Right renal pelvis (tissue), 4 donors: ENCODE measurements around the gene DCST1. TPM values are rescaled to one million over a fixed set of nuclear protein-coding genes. Genes with fewer than 3 reads are reported as not detected.

ENCODE experiments used
- DNase-seq, 4 donors: peaks; one replicate each; pipeline ENCODE4 v3.0.0-alpha.2; 2013; ENCODE audit warnings: low read depth in 4 of 4, low spot score in 3 of 4, missing footprints in 1 of 4
- polyA plus RNA-seq, 4 donors: library from polyadenylated mRNA; unstranded; fragments of 120-200 nt; gene quantifications; one replicate each; pipeline ENCODE4 v1.2.1, GENCODE V29; 2013; ENCODE audit not compliant: insufficient read length in 4 of 4

Gene DCST1
- polyA plus RNA-seq, 4 donors = 0.19 to 0.31 (median 0.28) TPM

GRCh38 chr1:155070158-155070621 is 36.6 kb downstream of the DCST1 start:
- DNase-seq = no peak

DNA sequence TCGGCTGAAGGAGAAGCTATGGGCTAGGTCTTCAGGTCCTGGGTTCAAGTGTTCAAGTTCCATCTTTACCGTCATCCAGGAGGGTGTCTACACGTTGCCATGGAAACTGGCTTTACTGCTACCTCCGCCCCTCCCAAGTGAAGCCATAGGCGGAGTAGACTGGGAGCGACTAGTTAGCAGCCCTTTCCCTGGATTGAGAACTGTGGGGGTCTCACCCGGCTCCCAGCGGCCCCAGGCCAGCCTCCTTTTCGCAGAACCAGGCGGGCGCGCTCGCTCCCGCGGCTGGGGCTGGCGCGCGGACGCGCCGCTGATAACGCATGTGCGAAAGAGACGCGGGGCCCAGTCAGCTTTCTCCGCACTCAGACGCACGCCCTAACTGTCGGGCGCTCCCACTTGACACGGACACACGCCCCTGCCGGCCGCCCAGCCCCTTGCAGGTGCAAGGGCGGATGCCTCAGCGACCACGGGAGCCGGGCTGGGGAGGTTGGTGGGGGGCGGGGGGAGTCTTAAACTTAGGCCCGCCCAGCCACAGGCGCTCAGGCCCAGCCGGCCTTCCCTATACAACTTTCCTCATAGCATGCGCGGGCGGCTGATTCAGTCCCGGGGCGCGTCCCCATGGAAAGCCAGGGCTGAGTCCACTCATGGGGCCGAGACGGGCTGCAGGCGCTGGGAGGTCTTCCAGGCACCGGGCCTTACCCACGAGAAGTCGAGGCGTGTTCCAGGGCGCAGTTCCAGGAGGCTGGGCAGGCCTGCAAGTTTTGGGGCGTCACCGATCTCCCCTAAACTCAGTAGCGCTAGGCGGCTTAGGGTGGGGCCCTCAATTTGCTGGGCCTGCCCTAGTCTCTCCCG is 37.3 kb downstream of the DCST1 start:
- no peak for DNase-seq

- DNase-seq = no peak
Observed at GRCh38 chr1:155071701-155072100, 38.1 kb downstream of the DCST1 start.

DNA sequence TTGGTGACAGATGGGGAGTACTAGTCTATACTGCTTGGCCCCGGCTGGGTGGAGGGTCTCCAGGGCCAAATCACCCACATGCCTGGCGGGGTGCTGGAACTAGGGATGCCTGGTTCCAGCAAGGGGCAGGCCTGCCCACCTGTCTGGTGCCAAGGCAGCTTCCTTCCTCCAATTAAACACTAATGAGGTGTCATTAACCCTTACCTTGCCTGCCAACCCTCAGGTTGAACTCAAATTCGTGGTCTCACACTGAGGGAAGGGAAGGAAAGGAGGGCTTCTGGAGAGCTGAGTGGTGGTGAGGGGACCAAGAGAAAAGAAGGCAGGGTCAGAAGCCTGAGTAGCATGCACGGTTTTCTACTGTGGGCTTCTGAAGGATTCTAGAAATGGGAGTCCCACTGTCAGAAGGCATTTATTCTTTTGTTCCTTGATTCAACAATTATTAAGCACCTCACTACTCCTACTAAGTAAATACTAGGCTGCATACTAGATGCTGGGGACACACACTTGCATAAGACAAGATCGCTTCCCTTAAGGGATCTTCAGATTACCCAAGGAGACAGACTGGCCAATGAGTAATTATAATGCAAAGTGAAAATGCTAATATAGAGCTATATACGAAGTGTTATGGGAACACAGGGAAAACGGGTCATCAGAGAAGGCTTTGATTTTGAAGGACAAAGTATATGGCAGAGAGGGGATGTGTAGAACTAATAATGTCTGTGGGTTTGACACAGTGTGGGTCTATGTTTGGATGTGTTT is 39.1 kb downstream of the DCST1 start:
- DNase-seq = no peak

DNA sequence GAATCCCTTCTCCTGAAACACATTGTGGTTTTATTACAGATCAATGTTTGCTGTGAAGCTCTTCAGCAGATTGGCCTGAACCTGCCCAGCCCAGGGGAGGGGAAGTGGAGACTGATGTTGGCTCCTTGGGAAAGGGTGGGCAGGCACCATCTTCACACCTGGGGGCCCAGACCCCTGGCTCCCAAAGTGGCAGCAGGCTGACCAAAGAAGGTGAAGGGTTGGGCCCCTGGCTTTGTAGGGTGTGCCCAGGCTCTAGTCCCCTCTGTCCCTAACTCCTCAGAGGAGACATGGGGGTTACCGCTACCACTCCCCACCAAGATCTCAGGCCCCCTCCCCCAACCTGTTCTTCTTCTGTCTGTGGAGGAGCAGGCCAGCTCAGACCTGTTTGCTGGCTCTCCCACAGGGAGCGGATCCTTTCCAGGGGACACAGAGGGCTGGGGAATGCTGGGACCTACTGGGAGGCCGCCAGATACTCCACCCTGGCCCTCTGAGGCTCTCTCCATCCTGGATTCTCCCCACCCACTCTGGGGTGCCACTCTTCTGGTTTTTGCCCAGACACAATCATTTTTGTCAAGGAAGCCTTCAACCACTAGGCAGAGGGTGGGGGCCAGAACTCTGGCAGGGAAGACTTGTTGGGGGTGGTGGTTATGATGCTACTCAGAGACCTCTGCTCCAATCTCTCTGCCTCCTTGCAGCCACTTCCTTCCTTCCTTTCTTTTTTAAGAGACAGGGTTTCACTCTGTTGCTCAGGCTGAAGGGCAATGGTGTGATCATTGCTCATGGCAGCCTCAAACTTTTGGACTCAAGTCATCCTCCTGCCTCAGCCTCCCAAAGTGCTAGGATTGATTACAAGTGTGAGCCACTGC is 40.0 kb downstream of the DCST1 start:
- DNase-seq = no peak

DNA sequence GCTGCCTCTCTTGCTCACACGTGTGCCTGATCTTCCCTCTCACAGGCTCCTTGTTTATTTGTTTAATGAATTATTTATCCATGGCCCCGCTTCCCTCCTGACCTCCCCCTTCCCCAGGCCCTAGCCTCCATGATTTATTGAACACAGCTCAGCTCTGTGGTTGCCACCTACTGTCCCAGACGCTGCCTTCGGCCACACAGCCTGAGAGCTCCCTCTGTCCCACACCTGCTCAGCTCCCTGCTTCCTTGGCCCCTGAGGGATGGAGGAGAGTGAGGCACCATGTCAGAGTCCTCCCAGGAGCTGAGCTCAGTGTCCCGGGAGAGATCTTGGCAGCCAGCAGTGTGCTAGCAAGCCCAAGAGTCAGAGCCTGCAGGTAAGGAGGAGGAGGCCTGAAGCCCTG is 41.9 kb downstream of the DCST1 start:
- DNase-seq = no peak

- no peak for DNase-seq
Observed at GRCh38 chr1:155076371-155076770, 42.7 kb downstream of the DCST1 start.

GRCh38 chr1:155077346-155077745 is 43.7 kb downstream of the DCST1 start:
- DNase-seq = no peak

GRCh38 chr1:155077758-155078445 is 44.3 kb downstream of the DCST1 start:
- no peak for DNase-seq

GRCh38 chr1:155078469-155079209 is 45.0 kb downstream of the DCST1 start, which contains the start of gene EFNA3:
TSS of gene EFNA3 (plus strand) at chr1:155078837. CDS start at chr1:155078942, 105 bp downstream.
- no peak for DNase-seq

- DNase-seq = no peak
Observed at GRCh38 chr1:155079210-155079486, 45.5 kb downstream of the DCST1 start.

- no peak for DNase-seq
Observed at GRCh38 chr1:155079487-155080311, 46.1 kb downstream of the DCST1 start.

GRCh38 chr1:155080312-155081228 is 46.9 kb downstream of the DCST1 start:
- DNase-seq = no peak

DNA sequence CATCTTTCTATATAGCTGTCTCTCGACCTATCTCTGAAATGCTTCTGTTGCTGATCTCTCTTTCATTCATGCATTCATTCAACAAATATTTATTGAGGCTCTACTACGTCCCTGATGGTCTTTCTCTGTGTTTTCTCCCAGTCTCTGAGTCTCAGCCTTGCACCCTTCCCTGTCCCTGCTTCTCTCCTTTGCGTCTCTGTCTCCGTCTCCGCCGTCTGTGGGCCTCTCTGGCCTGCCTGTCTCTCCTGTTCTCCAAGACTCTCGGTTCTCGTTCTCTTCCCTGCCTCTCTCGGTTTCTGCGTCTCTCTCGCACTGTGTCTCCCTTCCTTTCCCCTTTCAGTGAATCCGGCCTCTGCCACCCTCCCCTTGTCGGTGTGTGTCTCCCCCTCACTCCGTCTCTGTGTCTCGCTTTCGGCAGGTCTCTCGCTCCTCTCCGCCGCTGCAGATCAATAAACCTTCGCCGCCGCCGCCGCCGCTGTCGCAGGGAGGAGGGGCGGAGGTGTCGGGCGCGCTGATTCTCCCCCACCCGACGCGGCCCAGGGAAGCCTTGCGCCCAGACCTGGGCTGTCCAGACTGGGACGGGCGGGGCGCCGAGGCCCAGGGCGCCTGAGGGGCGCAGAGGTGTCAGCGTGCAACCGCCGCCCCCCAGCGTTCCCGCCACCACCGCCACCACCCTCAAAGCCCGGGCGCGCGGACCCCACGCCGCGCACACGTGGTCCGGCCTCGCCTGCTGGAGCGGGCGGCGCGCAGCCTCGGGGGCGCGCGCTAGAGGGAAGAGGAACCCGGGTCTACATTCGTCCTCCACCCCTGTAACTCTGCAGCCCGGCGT is 48.1 kb downstream of the DCST1 start:
- DNase-seq = no peak

GRCh38 chr1:155082301-155083051 is 48.9 kb downstream of the DCST1 start:
- DNase-seq = no peak

DNA sequence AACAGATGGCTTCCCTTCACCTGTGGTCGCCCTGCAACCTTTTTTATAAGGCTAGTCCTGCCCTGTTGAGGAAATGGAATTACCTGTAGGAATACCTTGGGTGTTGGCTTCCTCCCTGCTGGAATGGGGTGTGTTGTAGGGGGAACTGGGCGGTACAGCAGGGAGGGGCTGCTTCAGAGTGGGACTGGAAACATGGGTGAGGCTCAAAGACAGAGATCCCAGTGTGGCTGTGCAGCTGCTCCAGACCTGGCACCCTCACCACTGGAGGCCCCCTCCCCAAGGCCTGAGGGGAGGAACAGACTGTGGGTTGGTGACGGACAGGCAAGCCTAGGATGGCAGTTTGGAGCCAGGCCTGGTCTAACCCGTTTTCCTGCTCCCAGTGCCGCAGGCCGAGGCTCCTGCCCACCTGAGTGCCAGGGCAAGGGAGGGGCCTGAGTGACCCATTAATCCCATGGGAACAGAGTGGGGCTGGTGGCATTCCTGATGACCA is 49.5 kb downstream of the DCST1 start:
- DNase-seq = no peak
